GM12892 (cell line): ENCODE measurements around the gene IMMP2L.

ENCODE experiments used
- POLR2A ChIP-seq: IDR thresholded peaks from 2 replicates; pipeline ENCODE4 v1.6.1; 2011; ENCODE audit warnings: low read depth, low read length, control low read depth
- POLR2AphosphoS5 ChIP-seq: IDR thresholded peaks from 2 replicates; pipeline ENCODE4 v1.6.1; 2011; ENCODE audit warnings: low read depth, low read length, control low read depth
- TAF1 ChIP-seq: IDR thresholded peaks from 2 replicates; pipeline ENCODE4 v1.6.1; 2011; ENCODE audit warnings: low read depth, mild to moderate bottlenecking, control low read depth, low read length, borderline replicate concordance

GRCh38 chr7:111137296-111138192, 424.7 kb downstream of the IMMP2L start:
- TF ChIP-seq POLR2A: no peak
- TF ChIP-seq POLR2AphosphoS5: no peak
- no peak for TF ChIP-seq TAF1
